HS-27A (cell line): Measurements from ENCODE around the gene MKS1.

Experiments
- DNase-seq: peaks from one replicate; pipeline ENCODE4 v3.0.0-alpha.2; 2012; ENCODE audit warnings: low read depth, missing footprints

The MKS1 gene

GRCh38 chr17:58244963-58245362 is 25.9 kb upstream of the MKS1 start:
- DNase-seq = no peak

GRCh38 chr17:58242171-58242784 is 23.2 kb upstream of the MKS1 start:
- DNase-seq = no peak

GRCh38 chr17:58239987-58240386 is 20.9 kb upstream of the MKS1 start:
- DNase-seq = no peak

GRCh38 chr17:58238147-58238634 is 19.1 kb upstream of the MKS1 start, which contains the start of gene LPO:
LPO (plus strand) TSS chr17:58238584; CDS start chr17:58242980, 4,396 bp downstream.
- no peak for DNase-seq

- no peak for DNase-seq
Measured at GRCh38 chr17:58236394-58236793, 17.3 kb upstream of the MKS1 start.

- DNase-seq = no peak
Measured at GRCh38 chr17:58235821-58236220, 16.8 kb upstream of the MKS1 start.

- DNase-seq = no peak
Measured at GRCh38 chr17:58234512-58234911, 15.5 kb upstream of the MKS1 start.

GRCh38 chr17:58233543-58233942 is 14.5 kb upstream of the MKS1 start:
- DNase-seq = no peak

- DNase-seq = no peak
Measured at GRCh38 chr17:58232707-58233156, 13.7 kb upstream of the MKS1 start.

GRCh38 chr17:58231641-58232040 is 12.6 kb upstream of the MKS1 start:
- DNase-seq = no peak

- DNase-seq = no peak
Measured at GRCh38 chr17:58229881-58230280, 10.8 kb upstream of the MKS1 start.

- no peak for DNase-seq
Measured at GRCh38 chr17:58229384-58229783, 10.3 kb upstream of the MKS1 start.

- DNase-seq = no peak
Measured at GRCh38 chr17:58228679-58229078, 9.6 kb upstream of the MKS1 start.

- DNase-seq = no peak
Measured at GRCh38 chr17:58227733-58228132, 8.7 kb upstream of the MKS1 start.

- no peak for DNase-seq
Measured at GRCh38 chr17:58224315-58224714, 5.3 kb upstream of the MKS1 start.

GRCh38 chr17:58219789-58220183 is 731 bp upstream of the MKS1 start:
- no peak for DNase-seq

GRCh38 chr17:58217766-58218165 is 1.3 kb downstream of the MKS1 start:
- no peak for DNase-seq

- DNase-seq = no peak
Measured at GRCh38 chr17:58215685-58216084, 3.4 kb downstream of the MKS1 start.

- DNase-seq = no peak
Measured at GRCh38 chr17:58210922-58211321, 8.1 kb downstream of the MKS1 start.

- no peak for DNase-seq
Measured at GRCh38 chr17:58208344-58208743, 10.7 kb downstream of the MKS1 start.

- DNase-seq = no peak
Measured at GRCh38 chr17:58207451-58207850, 11.6 kb downstream of the MKS1 start.

- DNase-seq = no peak
Measured at GRCh38 chr17:58205936-58206335, 13.1 kb downstream of the MKS1 start.

GRCh38 chr17:58204796-58205195 is 14.3 kb downstream of the MKS1 start:
- DNase-seq = no peak

- no peak for DNase-seq
Measured at GRCh38 chr17:58202859-58203258, 16.2 kb downstream of the MKS1 start.
